ENCODE measurements around the gene LSG1.
A peak's percentile ranks its signal among the peaks of the same experiment; 100 is the strongest.

LSG1 gene

DNA sequence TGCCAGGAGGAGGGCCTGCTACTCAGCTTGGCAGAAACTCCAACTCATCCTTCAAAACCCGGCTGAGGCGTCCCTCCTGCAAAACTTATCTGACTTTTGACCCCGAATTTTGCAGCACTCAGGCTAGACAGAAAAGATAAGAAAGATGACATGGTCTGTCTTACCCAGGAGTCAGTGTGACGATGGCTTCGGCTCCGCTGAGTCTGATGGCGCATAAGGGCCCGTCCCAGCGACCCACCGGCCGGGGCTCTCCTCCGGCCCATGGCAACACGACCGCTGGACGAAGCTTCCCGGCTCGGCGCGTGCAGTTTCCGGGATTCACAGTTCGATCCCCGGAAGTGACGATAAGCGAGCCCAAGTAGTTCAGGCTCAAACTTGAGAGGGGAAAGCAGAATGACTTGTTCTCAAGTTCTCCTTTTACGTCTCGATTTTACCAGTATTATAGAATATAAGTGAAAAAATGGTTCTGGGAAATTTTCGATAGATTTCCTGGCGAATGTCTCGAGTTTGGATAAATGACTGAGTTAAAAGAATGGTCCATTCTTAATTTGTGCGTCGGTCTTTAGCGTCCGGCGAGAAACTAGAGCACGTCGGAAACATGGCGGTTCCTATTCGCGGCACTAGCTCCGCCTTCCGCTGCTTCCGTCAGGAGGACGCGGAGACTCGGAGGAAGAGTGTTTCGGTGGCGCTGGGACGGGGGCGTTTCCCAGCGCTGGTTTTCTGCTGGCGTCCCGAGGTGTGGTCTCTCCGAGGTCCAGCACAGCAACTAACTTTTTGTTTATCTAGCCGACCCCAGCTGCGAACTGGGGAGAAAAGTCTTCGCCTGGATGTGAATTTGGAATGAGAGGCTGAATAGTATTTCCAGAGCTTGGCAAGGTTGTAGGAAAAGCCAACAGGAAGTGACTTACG, at the start of gene LSG1:
LSG1 (minus strand) TSS at position 292 of the 909 bp plus-strand sequence; CDS start at position 263, 29 bp downstream.
- peak; percentile 93 for DNase-seq

DNA sequence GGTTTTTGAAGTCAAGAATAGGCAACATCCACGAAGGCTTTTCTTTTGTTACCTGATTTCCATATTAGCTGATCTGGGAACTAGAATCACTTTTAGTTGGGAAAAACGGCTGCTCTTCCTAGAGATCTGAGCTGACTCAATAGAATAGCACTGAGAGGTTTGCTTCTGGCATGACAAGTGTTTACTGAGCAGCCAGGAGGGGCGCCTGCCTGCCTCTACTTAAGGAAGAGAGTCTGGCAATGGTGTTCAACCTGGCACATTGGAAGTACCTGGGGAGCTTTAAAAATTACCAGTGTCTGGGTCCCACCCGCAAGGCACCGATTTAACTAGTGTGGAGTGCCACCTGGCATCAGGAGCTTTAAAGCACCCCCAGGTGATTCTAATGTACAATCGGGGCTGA, 48.1 kb upstream of the LSG1 start:
- DNase-seq: no peak

DNA sequence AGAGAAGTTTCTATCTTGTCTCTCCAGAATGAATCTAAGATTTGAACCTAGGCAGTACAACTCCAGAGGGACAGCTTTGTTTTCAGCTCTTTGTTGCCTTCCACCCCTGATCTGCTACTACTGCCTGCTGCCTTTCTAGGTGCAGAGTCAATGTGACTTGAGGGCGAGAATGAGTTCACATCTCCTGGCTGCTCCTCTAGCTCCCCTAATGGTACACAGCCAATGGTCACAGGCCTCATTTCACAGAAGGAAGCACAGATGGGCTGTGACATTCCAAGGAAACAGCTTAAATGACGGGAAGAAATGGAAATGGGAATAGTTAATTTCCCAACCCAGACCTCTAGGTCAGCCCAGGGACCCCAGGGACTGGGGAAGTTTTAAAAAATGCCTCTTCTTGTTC, 46.1 kb upstream of the LSG1 start:
- no peak for DNase-seq

DNA sequence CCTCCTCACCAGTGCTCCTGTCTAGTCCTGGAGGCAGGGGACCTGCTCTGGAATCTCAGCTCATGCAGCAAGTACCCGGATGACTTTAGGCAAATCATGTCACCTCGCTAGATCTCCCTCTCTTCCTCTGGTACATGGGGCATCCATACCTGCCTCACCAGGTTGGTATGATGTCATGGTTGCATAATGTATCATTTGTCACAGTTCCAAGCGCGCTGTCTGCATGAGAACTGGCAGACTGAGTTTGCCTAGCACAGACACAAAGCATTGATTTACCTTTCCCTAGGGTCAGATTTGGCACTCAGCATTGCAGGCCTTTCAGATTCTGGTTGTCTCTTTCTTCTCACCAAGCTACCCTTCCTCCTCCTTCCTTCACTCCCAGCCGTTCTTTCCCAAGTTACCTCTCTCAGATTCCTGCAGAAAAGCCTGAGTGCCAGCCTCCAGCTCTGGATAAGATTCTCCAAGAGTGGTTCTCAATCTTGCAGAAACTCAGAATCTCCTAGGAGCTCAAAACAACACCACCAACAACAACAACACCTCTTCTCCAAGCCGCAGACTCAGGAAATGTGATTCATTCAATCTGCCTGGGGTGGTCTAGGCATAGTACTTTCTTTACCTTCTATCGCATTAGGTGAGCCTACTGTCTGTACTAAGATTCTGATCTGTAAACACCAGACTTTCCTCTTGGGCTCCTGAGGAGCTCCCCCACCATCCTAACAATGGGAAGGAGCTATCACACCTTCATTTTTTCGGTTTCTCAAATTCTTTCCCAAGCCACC, 43.2 kb upstream of the LSG1 start:
- DNase-seq: no peak

DNA sequence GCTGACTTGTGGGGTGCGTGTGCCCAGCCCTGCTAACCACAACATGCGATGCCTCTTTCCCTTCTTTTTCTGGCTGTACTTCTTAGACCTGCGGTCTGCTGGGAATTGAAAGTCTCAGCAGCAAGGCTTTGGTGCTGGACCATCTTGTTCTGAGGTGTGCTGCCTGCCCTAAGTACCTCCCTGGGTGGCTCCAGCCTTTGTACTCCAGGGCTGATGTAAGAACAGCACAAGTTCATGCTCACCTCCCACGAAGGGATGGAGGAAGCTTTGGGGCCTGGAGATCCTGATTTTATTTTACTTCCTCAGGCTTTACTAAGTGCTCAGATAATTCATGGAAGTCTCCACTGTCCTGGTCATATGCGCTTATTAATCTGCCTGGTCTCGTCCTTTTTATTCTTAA, 42.6 kb upstream of the LSG1 start:
- DNase-seq: no peak

DNA sequence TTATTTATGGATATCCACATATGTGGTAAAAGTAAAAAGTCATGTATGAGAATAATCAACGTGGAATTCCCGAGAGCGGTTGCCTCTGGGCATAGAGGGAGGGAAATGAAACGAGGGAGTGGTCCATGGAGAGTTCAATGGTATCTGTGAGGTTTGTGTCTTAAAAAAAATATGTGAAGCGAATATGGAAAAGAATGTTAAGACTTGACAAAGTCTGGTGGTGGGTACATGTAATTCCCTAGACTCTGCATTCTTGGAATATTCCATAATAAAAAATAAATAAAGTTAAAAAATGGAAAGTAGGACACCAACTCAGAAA, 42.1 kb upstream of the LSG1 start:
- DNase-seq: no peak

DNA sequence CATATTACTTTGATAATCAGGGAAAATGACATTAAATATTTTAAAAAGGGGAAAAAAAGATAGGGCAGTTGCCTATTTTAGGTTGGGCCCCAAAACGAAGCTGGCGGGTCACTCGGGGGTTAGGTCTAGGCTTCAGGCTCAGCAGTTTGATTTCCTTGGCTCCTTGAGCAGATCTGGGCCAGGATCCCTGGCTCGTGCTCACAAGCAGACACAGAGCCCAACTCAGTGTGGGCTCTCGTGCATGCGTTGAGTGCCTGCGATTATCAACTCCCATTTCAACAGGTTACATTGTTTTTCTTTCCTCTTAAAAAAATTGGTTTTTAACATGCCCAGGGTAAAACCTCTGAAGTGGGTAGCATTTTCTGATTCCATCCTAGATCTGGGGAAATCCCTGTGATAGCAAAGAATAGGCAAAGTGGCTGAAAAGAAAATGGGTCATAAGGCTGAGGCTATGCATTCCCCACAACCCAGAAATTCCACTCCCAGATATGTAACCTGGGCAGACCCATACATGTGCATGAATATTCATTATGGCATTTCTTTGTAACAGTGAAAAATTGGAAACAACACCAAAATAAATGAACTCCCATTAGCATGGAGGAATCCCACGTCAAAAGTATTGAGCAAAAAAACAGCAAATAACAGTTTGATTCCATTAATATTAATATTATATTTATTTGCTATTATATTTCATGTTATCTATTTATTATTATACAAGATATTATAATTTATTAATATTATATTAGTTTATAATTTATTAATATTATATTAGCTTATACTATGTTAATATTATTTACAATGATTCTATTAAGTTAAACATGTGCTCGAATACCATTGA, 41.5 kb upstream of the LSG1 start:
- no peak for DNase-seq

DNA sequence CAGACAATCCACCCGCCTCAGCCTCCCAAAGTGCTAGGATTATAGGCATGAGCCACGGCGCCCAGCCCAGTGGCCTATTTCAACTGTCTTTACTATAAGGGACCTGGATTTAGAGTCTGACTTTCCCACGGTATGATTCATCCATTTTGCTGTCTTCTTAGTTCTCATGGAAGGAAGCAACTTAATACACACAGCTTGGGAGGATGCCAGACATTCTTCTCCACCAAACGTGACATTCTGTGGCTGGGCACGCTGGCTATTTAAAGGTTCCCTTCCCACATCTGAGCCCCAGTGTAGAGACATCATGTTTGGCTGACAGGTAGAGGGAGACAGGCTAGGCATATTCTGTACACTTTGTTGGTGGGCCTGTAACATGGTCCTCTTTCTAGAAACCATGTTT, 39.9 kb upstream of the LSG1 start:
- no peak for DNase-seq

DNA sequence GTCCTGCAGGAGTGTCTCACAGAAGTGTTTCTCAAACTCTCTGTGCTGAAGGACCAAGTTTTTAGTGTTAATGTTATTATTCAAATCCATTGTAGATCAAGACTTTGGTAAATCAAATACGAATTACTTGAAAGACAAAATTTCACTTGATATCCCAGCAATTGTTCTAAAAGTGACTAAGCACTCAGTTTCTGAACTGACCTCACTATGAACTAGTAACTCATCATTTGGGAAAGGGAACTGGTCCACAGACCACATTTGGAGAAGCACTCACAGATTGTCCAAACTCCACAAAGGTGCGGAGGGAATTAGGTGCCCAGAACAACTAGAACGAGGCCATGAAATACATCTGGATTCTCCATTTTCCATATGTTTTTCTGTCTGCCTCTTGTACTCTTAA, 39.3 kb upstream of the LSG1 start:
- DNase-seq: no peak

DNA sequence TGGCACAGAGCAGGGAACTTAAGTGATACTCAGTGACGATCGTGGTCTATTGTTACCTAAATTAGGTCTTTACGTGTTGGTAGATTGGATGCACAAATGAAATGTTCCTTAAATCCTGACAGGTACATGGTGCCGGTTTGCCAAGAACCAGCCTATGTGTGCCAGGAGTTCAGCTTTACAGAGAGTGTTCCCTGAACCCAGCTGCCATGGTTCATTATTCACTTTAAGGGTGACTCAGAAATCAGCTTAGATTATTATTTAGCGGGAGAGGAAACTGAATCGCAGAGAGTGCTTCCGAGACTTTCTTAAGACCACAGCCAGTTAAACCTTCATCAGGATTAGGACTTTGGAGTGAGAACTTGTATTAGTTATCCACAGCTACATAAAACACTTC, 35.2 kb upstream of the LSG1 start:
- DNase-seq: no peak

DNA sequence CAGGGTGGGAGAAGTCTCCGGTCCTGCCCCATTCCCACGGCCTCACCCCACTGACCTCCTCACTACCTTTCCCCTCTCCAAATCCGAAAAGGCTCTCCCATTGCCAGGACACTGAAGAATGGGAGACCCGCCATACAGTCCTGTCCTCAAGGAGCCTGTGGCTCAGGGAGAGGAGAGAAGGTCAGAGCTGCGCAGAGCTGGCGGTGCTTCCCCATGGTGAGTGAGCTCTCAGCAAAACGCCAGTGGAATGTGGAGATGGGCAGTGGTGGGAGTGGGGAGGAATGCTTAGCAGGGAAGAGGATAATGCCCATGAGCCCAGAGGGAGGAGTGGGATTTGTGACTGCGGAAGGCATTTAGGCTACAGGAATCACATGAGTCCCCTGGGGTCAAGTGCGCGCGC, 33.8 kb upstream of the LSG1 start:
- no peak for DNase-seq

DNA sequence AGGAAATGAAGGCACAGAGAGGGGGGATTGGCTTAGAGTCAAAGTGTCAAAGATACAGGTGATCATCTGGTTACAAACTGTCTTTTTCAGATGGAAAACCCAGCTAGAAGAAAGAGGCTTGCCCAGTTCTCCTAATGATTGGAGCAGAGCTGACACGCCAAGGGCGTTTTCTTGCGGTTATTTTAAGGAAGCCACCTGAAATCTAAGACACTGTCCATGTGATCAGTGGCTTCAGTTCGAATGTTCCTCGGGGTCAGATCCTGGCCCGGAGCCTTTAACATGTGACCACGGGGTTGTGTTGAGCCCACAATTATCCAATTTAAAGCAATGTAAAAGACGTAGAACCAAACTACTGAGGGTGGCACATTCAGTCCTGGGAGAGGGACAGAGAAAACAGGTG, 33.2 kb upstream of the LSG1 start:
- no peak for DNase-seq

DNA sequence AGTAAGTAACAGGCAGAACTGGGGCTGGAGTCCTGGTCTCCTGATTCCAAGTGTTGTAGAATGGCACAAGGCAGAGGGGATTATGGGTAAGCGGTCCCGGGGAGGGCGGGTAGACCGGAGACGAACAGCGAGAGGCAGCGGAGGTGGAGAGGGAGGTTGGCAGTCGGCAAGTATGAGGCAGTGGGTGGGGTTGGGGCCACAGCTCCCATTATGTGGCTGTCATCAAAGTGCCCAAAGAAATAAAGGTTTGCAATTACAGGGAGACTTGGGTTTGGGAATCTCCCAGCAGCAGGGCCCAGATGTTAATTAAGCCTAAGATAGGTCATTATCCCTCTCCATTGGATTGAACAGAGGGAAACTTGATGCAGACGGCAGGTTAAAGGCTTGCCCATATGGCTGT, 30.6 kb upstream of the LSG1 start:
- no peak for DNase-seq

DNA sequence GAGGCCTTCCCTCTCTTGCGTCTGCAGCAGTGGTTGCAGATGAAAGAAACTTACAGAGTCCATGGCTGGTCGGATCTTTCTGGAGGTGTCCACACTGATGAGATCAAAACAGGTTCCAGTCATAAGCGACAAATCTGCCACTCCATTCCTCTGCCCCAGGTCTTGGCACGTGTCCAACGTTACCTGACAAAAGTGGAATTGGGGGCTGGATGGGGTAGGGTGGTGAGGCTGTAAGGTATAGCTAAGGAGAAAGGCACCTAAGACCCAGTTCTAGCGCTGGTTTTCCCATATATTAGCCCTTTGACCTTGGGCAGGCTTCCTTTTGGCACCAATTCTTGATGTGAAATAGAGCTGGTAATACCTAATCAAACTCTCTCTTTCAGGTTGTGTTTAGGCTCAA, 24.7 kb upstream of the LSG1 start:
- DNase-seq: no peak

DNA sequence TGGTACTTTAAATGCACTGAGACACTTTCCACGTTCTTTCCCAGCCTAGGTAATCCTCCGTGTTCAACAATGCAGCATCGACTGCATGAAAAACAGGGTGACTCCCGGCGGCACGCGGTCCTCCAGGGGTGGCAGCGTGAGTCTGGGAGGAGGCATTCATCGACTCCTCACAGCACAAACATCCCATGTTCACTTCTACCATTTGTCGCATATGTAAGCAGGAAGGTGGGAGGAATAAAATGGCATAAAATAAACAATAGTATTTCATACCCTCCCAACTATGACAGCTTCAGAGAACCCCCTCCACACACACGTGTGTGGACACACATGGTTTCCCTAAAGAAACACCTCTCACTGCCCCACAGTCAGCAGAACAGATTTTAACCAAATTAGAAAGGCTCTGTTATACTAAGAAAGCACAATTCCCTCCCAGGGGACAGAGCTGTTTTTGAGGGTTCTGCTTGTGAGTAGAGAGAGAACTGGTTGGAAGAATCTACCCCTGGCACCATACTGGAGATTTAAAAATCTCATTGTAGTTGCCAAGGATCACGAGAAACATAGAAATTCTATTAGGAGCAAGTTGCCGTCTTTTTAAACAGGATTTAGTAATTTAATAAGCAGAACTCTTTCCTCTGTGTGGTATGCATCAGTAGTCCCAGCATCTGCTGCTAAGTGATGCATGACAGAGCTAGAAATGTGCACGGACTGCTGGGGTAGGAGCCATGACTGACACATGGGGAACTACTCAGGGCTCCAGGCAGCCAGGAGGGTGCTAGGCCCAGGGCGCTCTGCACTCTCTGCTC, 19.7 kb upstream of the LSG1 start:
- DNase-seq: no peak

DNA sequence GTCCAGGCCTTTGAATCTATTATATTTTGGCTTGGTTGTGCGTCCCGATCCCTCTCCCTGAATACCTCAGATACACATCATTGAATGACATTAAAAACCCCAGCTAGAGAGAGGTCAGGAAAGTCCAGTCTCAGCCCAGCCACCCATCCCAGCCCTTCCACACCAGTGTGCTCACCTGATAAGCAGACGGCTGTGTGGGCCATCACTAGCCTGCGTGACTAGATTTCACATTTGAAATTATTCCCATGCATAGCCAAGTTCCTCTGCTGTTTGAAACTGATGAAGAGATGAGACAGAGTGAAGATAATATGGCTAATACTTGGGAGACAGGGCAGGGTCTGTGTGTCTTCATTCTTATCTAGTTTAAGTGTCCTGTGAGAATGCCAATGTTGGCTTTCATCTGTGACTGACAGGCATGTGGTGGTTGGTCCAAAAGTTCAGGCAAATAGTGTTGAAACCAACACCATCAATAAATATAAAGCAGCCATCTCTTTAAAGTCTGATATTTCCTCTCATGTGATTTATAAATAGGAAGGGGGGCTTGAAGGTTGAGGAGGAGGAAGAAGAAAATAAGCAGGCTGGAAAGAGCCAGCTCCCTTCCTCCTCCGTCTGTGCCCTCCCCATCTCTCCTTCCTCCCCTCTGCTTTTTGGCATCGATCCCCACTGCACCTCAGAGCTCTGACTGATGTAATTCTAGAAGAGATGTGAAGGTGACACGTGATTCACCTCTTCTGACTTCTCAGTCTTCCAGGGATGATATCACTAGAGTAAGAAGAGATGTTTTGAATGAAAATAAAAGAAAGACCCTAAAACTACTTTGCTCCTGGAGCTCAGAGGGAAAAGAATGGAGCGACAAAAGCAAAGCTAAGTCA, 18.7 kb upstream of the LSG1 start:
- DNase-seq: no peak

DNA sequence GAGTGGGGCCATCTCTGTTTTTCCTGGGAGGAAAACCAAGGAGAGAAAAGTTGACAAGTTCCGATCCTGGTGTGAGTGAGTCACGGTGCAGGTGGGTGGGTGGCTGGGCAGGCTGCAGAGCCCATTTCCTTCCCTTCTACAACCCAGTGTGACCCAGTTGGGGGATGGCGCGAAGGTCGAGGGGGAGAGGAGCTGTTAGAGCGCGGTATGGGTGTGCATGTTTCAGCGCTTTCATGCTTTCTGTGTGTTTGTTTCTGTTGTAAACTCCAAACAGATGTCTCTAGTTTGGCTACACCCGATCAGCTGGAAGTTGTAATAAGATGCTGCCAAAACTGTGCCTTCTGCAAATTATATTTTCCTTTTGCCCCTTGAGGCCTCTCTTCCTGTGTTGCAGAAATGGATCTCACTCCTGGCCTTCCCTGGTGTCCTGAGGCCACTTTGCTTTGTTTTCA, 17.5 kb upstream of the LSG1 start:
- DNase-seq: peak; percentile 69

DNA sequence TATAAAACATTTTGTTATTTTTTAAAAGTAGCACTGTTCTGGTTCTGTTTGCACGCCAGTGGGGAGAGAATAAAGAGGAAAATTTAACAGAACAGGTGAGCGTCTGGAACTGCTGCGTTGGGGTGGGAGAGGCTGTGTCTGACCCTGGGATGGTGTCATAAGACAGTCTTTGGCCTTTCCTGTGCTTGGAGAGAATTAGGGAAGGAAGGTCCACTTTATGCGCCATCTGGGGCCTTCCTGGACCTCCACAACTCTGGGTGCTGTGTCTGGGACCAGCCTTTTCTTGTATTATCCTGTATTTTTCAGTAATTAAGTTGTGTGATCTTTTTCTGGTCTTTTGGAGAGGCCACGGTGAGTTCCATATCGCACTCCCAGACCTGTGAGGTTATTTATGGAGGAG, 17.0 kb upstream of the LSG1 start:
- no peak for DNase-seq

DNA sequence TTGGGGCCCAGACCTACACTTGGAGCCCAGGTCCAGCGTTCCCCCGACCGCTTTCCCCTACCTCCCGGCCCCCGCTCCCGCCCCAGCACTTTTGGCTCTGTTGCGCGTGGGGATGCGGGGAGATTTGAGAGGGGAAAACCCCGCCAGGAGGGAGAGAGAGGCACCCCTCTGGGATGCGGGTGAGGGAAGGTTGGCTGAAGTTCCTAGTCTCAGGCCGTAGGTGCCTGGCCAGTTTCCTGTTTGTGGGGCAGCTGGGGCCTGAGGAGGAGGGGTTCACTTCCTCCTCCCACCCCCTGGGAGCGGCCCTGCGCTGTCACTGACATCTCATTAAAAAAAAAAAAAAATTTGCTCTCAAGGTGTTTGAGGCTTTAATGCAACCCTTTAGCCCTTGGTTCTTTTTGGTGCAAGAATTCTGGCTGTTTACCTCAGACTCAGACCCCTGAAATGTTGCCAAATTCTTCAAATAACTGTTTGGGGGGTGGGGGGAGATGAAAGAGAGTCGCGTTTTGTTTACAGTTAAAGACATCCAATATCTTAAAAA, 16.3 kb upstream of the LSG1 start:
- DNase-seq: peak; percentile 60

DNA sequence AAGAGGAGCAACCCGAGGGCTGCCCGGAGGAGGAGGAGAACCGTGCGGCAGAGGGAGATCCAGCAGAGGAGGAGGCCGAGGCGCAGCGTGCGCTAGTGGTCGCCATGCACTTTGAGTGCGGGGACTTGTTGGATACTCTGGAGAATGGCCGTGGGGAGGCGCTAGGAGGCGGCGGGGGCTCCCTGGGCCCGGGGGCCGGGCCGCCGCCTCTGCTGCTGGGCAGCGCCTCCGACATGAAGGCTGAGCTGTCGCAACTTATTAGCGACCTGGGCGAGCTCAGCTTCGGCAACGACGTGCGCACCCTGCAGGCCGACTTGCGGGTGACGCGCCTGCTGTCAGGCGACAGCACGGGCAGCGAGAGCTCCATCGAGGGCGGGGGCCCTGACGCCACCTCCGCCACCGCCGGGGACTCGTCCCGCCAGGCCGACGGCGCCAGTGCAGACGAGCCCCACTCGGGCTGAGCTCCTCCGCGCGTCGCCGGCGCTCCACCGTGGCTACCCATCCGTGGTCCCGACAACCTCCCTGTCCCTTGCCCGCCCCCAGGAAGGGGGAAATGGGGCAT, 15.7 kb upstream of the LSG1 start:
- peak; percentile 76 for DNase-seq

Data from right forelimb (tissue), 1 donor.